SK-N-SH (cell line): ENCODE results near the gene CCDC54. TPM values are rescaled to one million over a fixed set of nuclear protein-coding genes. Genes with fewer than 3 reads are reported as not detected.

ENCODE experiments used
- CTCF ChIA-PET: fragments of 300-600, 350-600 bp; formaldehyde crosslinking; extraction: SDS; loops from one replicate; lab custom pipeline; 2021; lab: Yijun Ruan, JAX
- POLR2A ChIA-PET: fragments of 350-600 bp; sonication (Branson Sonifier 250); formaldehyde crosslinking; extraction: SDS; loops from one replicate; lab custom pipeline; 2020; ENCODE audit warnings: antibody characterized with exemption, inconsistent platforms; lab: Yijun Ruan, JAX
- DNase-seq: peaks from one replicate; pipeline ENCODE4 v3.0.0; 2012
- H2AFZ ChIP-seq: fragments of 200-600 bp; sonication (generic); 2 replicates; pipeline ENCODE4 v1.8.1; 2016; ENCODE audit warnings: antibody characterized with exemption, mild to moderate bottlenecking, low read depth
- H3F3A ChIP-seq: fragments of 200-600 bp; sonication (generic); replicated peaks from 2 replicates; pipeline ENCODE3; 2016; ENCODE audit warnings: antibody characterized with exemption, mild to moderate bottlenecking; ENCODE audit not compliant: insufficient read depth
- H3K27ac ChIP-seq, 2 experiments: fragments of 200-500 bp in 1 of 2; fragments of 200-600 bp in 1 of 2; sonication (Bioruptor generic) in 1 of 2; sonication (generic), shearing (Covaris generic) in 1 of 2; 2 replicates each; pipeline versions ENCODE4 v1.5.1 to v1.6.1; 2014 to 2016; ENCODE audit warnings: low read depth in 2 of 2, inconsistent platforms in 1 of 2, low read length in 1 of 2, mild to moderate bottlenecking in 1 of 2, mixed read lengths in 1 of 2
- H3K27me3 ChIP-seq: fragments of 200-600 bp; sonication (generic), shearing (Covaris generic); 2 replicates; pipeline ENCODE4 v1.6.1; 2016; ENCODE audit warnings: mixed run types; ENCODE audit not compliant: insufficient read depth
- H3K36me3 ChIP-seq, 2 experiments: fragments of 200-500 bp in 1 of 2; fragments of 200-600 bp in 1 of 2; sonication (Bioruptor generic) in 1 of 2; sonication (generic) in 1 of 2; replicated peaks in 1 of 2; 2 replicates each; pipeline versions ENCODE3 to v1.5.1; 2014 to 2016; ENCODE audit warnings: low read length in 1 of 2, mild to moderate bottlenecking in 1 of 2; ENCODE audit not compliant: insufficient read depth in 2 of 2, control insufficient read depth in 1 of 2
- H3K4me1 ChIP-seq, 2 experiments: fragments of 200-500 bp in 1 of 2; fragments of 200-600 bp in 1 of 2; sonication (Bioruptor generic) in 1 of 2; sonication (generic), shearing (Covaris generic) in 1 of 2; 2 replicates each; pipeline versions ENCODE4 v1.5.1 to v1.6.1; 2014 to 2016; ENCODE audit warnings: low read depth in 1 of 2, low read length in 1 of 2, mixed run types in 1 of 2; ENCODE audit not compliant: insufficient read depth in 2 of 2, control insufficient read depth in 1 of 2
- H3K4me2 ChIP-seq: fragments of 200-600 bp; sonication (generic), shearing (Covaris generic); 2 replicates; pipeline ENCODE4 v1.6.1; 2017; ENCODE audit warnings: mixed run types
- H3K4me3 ChIP-seq, 2 experiments: fragments of 200-500 bp in 1 of 2; fragments of 200-600 bp in 1 of 2; sonication (Bioruptor generic) in 1 of 2; sonication (generic), shearing (Covaris generic) in 1 of 2; 2 replicates each; pipeline versions ENCODE4 v1.5.1 to v1.8.1; 2014 to 2016; ENCODE audit warnings: low read depth in 2 of 2, inconsistent platforms in 1 of 2, low read length in 1 of 2, mild to moderate bottlenecking in 1 of 2, mixed read lengths in 1 of 2, moderate library complexity in 1 of 2
- H3K79me2 ChIP-seq: fragments of 200-600 bp; sonication (generic); 2 replicates; pipeline ENCODE4 v1.8.1; 2017; ENCODE audit warnings: mild to moderate bottlenecking; ENCODE audit not compliant: insufficient read depth
- H3K9ac ChIP-seq: fragments of 200-600 bp; sonication (generic); 2 replicates; pipeline ENCODE4 v1.6.1; 2017; ENCODE audit warnings: mixed run types
- H3K9me2 ChIP-seq: fragments of 200-600 bp; sonication (generic); 2 replicates; pipeline ENCODE4 v1.6.1; 2017; ENCODE audit warnings: mixed run types
- H3K9me3 ChIP-seq: fragments of 200-600 bp; sonication (generic); 2 replicates; pipeline ENCODE4 v1.6.1; 2017; ENCODE audit warnings: mixed run types, mild to moderate bottlenecking, moderate library complexity
- H4K20me1 ChIP-seq: fragments of 200-600 bp; sonication (generic); 2 replicates; pipeline ENCODE4 v1.6.1; 2017; ENCODE audit warnings: mild to moderate bottlenecking, mixed run types; ENCODE audit not compliant: insufficient read depth
- CTCF ChIP-seq: fragments of 200-600 bp; sonication (generic); IDR thresholded peaks from 2 replicates; pipeline ENCODE4 v1.6.1; 2017; ENCODE audit warnings: antibody characterized with exemption, mild to moderate bottlenecking, moderate library complexity
- EP300 ChIP-seq, 2 experiments: IDR thresholded peaks; 2 replicates each; pipeline versions ENCODE4 v1.4.0 to v1.6.1; 2012; ENCODE audit warnings: borderline replicate concordance in 1 of 2, low read depth in 1 of 2, low read length in 1 of 2
- FOSL2 ChIP-seq: IDR thresholded peaks from 2 replicates; pipeline ENCODE4 v1.4.0; 2012; ENCODE audit warnings: low read depth, mild to moderate bottlenecking, moderate library complexity, borderline replicate concordance
- JUND ChIP-seq: IDR thresholded peaks from 2 replicates; pipeline ENCODE4 v1.4.0; 2012
- MAX ChIP-seq: IDR thresholded peaks from 2 replicates; pipeline ENCODE4 v1.4.0; 2012; ENCODE audit warnings: low read depth
- MEF2A ChIP-seq: IDR thresholded peaks from 2 replicates; pipeline ENCODE4 v1.4.0; 2012; ENCODE audit warnings: low read depth, borderline replicate concordance
- NRF1 ChIP-seq: IDR thresholded peaks from 2 replicates; pipeline ENCODE4 v1.6.1; 2012; ENCODE audit warnings: low read depth, mild to moderate bottlenecking, low read length
- RCOR1 ChIP-seq: fragments of 150-350 bp; IDR thresholded peaks from 2 replicates; pipeline ENCODE4 v1.6.1; 2017; ENCODE audit warnings: antibody characterized with exemption, low read length
- REST ChIP-seq: IDR thresholded peaks from 2 replicates; pipeline ENCODE4 v1.6.1; 2012; ENCODE audit warnings: mild to moderate bottlenecking, low read depth, low read length, moderate library complexity
- SIN3A ChIP-seq: IDR thresholded peaks from 2 replicates; pipeline ENCODE4 v1.6.1; 2012; ENCODE audit warnings: low read depth, mild to moderate bottlenecking, low read length, moderate library complexity, borderline replicate concordance
- TEAD4 ChIP-seq: IDR thresholded peaks from 2 replicates; pipeline ENCODE4 v1.4.0; 2012; ENCODE audit warnings: mild to moderate bottlenecking, borderline replicate concordance; ENCODE audit not compliant: insufficient read depth
- YY1 ChIP-seq: IDR thresholded peaks from 2 replicates; pipeline ENCODE4 v1.4.0; 2012; ENCODE audit warnings: low read depth, mild to moderate bottlenecking
- WGBS: methylation state at CpG from one replicate; pipeline ENCODE4 v1.1.6; 2017; ENCODE audit warnings: low lambda C conversion rate; 5-methylcytosine and 5-hydroxymethylcytosine counted together
- polyA plus RNA-seq, 3 experiments: library from polyadenylated mRNA; depleted of rRNA; stranded (reverse); fragments of >200 nt; gene quantifications; 2 replicates each; pipeline ENCODE4 v1.2.3, GENCODE V29; 2012

CCDC54 gene
- polyA plus RNA-seq, 1 of the 3 experiments (the other 2 are of a cell fraction), result not detected

GRCh38 chr3:107382631-107383030 is 5.4 kb downstream of the CCDC54 start:
- POLR2A ChIA-PET, result no interaction called here

GRCh38 chr3:107384428-107384827 is 7.2 kb downstream of the CCDC54 start:
- H3K4me1 ChIP-seq, result no peaks in the 10 kb centered on the region
- no peak overlapping the region for H3K4me2 ChIP-seq
- H3F3A ChIP-seq, result no peaks in the 10 kb centered on the region
- DNase-seq, result no peak
- H3K36me3 ChIP-seq, result no peaks in the 10 kb centered on the region
- H3K27me3 ChIP-seq, result no peaks in the 10 kb centered on the region
- WGBS, result 70% methylated on average over 2 of the region's 2 CpGs
- no peaks in the 10 kb centered on the region for H3K9me2 ChIP-seq
- no peak overlapping the region for H3K4me3 ChIP-seq
- ChIA-PET CTCF (interaction anchor here (1.6 to 1.8 kb wide), 2 partner anchors 37 to 113 kb away, joined by 6 to 7 read pairs; no protein-coding TSS in a partner anchor), POLR2A (no interaction called here)
- no peak overlapping the region for H3K27ac ChIP-seq
- H4K20me1 ChIP-seq, result no peaks in the 10 kb centered on the region
- H3K9ac ChIP-seq, result no peak overlapping the region
- H3K79me2 ChIP-seq, result no peaks in the 10 kb centered on the region
- TF ChIP-seq SIN3A (no peak), JUND (no peak), EP300 (IDR thresholded peaks at IDR 0.05; ENCODE audit: borderline replicate concordance in 1 of 2, low read depth in 1 of 2, low read length in 1 of 2) (no peak), MAX (no peak), MEF2A (no peak), NRF1 (no peak), FOSL2 (no peak), CTCF (no peak), YY1 (no peak)
- H3K9me3 ChIP-seq, result no peaks in the 10 kb centered on the region
- no peak overlapping the region for H2AFZ ChIP-seq

More at GRCh38 chr3:107382631-107383030, 5.4 kb downstream of the CCDC54 start:
- Histone ChIP-seq H2AFZ (no peak overlapping the region), H3K4me2 (no peak overlapping the region), H3F3A (no peaks in the 10 kb centered on the region), H3K27ac (no peak overlapping the region), H4K20me1 (no peaks in the 10 kb centered on the region), H3K9me3 (no peaks in the 10 kb centered on the region), H3K9ac (no peak overlapping the region), H3K4me3 (no peak overlapping the region), H3K4me1 (no peaks in the 10 kb centered on the region), H3K36me3 (no peaks in the 10 kb centered on the region), H3K27me3 (no peaks in the 10 kb centered on the region), H3K9me2 (no peaks in the 10 kb centered on the region), H3K79me2 (no peaks in the 10 kb centered on the region)
- no peak for TF ChIP-seq RCOR1
- TF ChIP-seq REST, result no peak
- TF ChIP-seq TEAD4, result no peak
- CTCF ChIA-PET, result interaction anchor here (1.3 to 1.7 kb wide), 2 partner anchors 39 to 146 kb away, joined by 3 read pairs; no protein-coding TSS in a partner anchor
- no peak for DNase-seq
- WGBS, result 76% methylated on average over 4 of the region's 4 CpGs
